Measurements from ENCODE around the gene BCKDHB. TPM values are rescaled to one million over a fixed set of nuclear protein-coding genes. Genes with fewer than 3 reads are reported as not detected.

Gene BCKDHB
- polyA plus RNA-seq, 1 of the 3 experiments (the other 2 are of a cell fraction), result 19.9 TPM

GRCh38 chr6:80356545-80356944 lies 250.1 kb downstream of the BCKDHB start:
- no peaks in the 10 kb centered on the region for H3K9me3 ChIP-seq
- POLR2A ChIA-PET, result no interaction called here
- 91% methylated on average over 2 of the region's 2 CpGs for WGBS (ENCODE audit: low lambda C conversion rate)
- CTCF ChIA-PET, result interaction anchor here (0.6 kb wide), 1 partner anchor 422 kb away, joined by 3 read pairs; no protein-coding TSS in a partner anchor
- H2AFZ ChIP-seq (ENCODE audit: low read depth), result no peak overlapping the region
- no peaks in the 10 kb centered on the region for H3K36me3 ChIP-seq (replicated peaks in 1 of 2; ENCODE audit: control insufficient read depth in 1 of 2, insufficient read depth in 2 of 2, low read length in 1 of 2)
- H3K4me2 ChIP-seq, result no peak overlapping the region
- TF ChIP-seq CTCF (IDR thresholded peaks at IDR 0.05), result no peak
- TF ChIP-seq RCOR1 (IDR thresholded peaks at IDR 0.05; ENCODE audit: low read length), result no peak
- TF ChIP-seq REST (IDR thresholded peaks at IDR 0.05; ENCODE audit: low read depth, low read length), result no peak
- no peaks in the 10 kb centered on the region for H3F3A ChIP-seq (replicated peaks; ENCODE audit: insufficient read depth)
- no peak for DNase-seq
- H3K4me3 ChIP-seq (ENCODE audit: low read depth in 2 of 2, low read length in 1 of 2), result no peak overlapping the region
- no peaks in the 10 kb centered on the region for H3K27me3 ChIP-seq (ENCODE audit: insufficient read depth)
- H3K9ac ChIP-seq, result no peak overlapping the region
- no peaks in the 10 kb centered on the region for H3K79me2 ChIP-seq (ENCODE audit: insufficient read depth)
- no peaks in the 10 kb centered on the region for H4K20me1 ChIP-seq (ENCODE audit: insufficient read depth)
- H3K9me2 ChIP-seq, result no peaks in the 10 kb centered on the region
- H3K27ac ChIP-seq (ENCODE audit: low read depth in 2 of 2, low read length in 1 of 2), result no peak overlapping the region
- H3K4me1 ChIP-seq (ENCODE audit: control insufficient read depth in 1 of 2, insufficient read depth in 2 of 2, low read depth in 1 of 2, low read length in 1 of 2), result no peaks in the 10 kb centered on the region

GRCh38 chr6:80357081-80357480 lies 250.6 kb downstream of the BCKDHB start:
- WGBS (ENCODE audit: low lambda C conversion rate), result 71% methylated on average over 2 of the region's 2 CpGs
- H3K27me3 ChIP-seq (ENCODE audit: insufficient read depth), result no peaks in the 10 kb centered on the region
- CTCF ChIA-PET, result no interaction called here

More at GRCh38 chr6:80357081-80357480, 250.6 kb downstream of the BCKDHB start:
- DNase-seq, result no peak
- TF ChIP-seq MXI1 (IDR thresholded peaks at IDR 0.05; ENCODE audit: low read depth, low read length) (no peak), NFIC (IDR thresholded peaks at IDR 0.05; ENCODE audit: borderline replicate concordance) (no peak), GATA2 (CRISPR knock-in tag; IDR thresholded peaks at IDR 0.05) (no peak), FOSL2 (IDR thresholded peaks at IDR 0.05; ENCODE audit: borderline replicate concordance, low read depth) (no peak), JUND (IDR thresholded peaks at IDR 0.05) (no peak), CTCF (IDR thresholded peaks at IDR 0.05) (no peak)
- Histone ChIP-seq H4K20me1 (ENCODE audit: insufficient read depth) (no peaks in the 10 kb centered on the region), H3K27ac (ENCODE audit: low read depth in 2 of 2, low read length in 1 of 2) (no peak overlapping the region), H2AFZ (ENCODE audit: low read depth) (no peak overlapping the region), H3K4me1 (ENCODE audit: control insufficient read depth in 1 of 2, insufficient read depth in 2 of 2, low read depth in 1 of 2, low read length in 1 of 2) (no peaks in the 10 kb centered on the region), H3F3A (replicated peaks; ENCODE audit: insufficient read depth) (no peaks in the 10 kb centered on the region), H3K4me2 (no peak overlapping the region), H3K9ac (no peak overlapping the region), H3K9me3 (no peaks in the 10 kb centered on the region), H3K79me2 (ENCODE audit: insufficient read depth) (no peaks in the 10 kb centered on the region), H3K9me2 (no peaks in the 10 kb centered on the region), H3K4me3 (ENCODE audit: low read depth in 2 of 2, low read length in 1 of 2) (no peak overlapping the region), H3K36me3 (replicated peaks in 1 of 2; ENCODE audit: control insufficient read depth in 1 of 2, insufficient read depth in 2 of 2, low read length in 1 of 2) (no peaks in the 10 kb centered on the region)
- POLR2A ChIA-PET, result no interaction called here

All from SK-N-SH (cell line).